ENCODE data around the gene NUDCD3. TPM values are rescaled to one million over a fixed set of nuclear protein-coding genes. Genes with fewer than 3 reads are reported as not detected.

NUDCD3 gene
- total and polyA plus RNA-seq, 7 experiments from 2014 or later, result 51.5 to 117 (median 84.4) TPM

DNA sequence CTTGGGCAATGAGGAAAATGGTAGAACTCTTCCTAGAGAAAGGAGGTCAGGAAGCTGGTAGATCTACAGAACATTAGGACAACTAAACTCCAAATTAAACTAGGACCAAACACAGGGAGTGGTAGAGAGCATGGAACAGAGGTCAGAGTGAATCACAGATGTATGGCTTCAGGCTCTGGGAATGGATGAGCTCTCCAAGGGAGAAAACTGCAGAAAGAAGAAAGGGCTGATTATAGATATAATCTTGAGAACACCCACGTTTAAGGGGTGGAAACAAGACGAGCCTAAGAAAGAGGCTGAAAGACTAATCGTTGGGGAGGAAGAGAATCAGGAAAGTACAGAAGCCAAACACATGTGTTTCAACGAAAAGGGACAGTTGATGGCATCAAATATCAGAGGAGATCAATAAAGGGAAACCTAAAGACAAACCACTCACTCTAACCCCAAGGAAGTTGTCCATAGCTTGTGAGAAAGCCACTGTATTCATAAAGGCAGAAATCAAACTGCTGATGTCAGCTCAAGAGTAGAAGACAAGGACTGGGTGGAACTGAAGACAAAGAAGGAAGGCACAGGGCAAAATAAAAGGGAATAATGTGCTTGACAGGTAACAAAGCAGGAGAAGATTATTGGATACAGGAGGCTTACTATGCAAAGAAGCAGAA is 41.4 kb downstream of the NUDCD3 start:
- CTCF ChIA-PET, result no interaction called here
- POLR2A ChIA-PET, result no interaction called here
- no peaks in the 10 kb centered on the region for H3K27me3 ChIP-seq (ENCODE audit: control insufficient read depth in 2 of 2, insufficient read depth in 2 of 2, low read length in 2 of 2)
- no peak overlapping the region for H3K27ac ChIP-seq (ENCODE audit: low read depth, low read length)
- peaks cover 0 to 66% (median 8%) of the 10 kb centered on the region in 3 experiments for H3K36me3 ChIP-seq (ENCODE audit: control insufficient read depth in 2 of 3, insufficient read depth in 3 of 3, low read length in 3 of 3)
- H3K4me3 Mint-ChIP-seq, result peak overlapping the region in 6 of 10 donors; percentile 3 to 61 (median 9)
- no peak overlapping the region for H3K4me3 ChIP-seq (ENCODE audit: low read length)
- H3K9me3 Mint-ChIP-seq, result peaks cover 0 to 8% (median 0%) of the 10 kb centered on the region in 11 donors
- DNase-seq (no peak), ATAC-seq (no peak)
- peaks cover 23 to 60% (median 54%) of the 10 kb centered on the region in 5 donors for H3K36me3 Mint-ChIP-seq
- H3K27me3 Mint-ChIP-seq, result no peaks in the 10 kb centered on the region
- peak overlapping the region in 7 of 9 donors; percentile 1 to 48 (median 22) for H3K27ac Mint-ChIP-seq
- intact Hi-C loops (cut with micrococcal nuclease), result no loop called here
- no peaks in the 10 kb centered on the region for H3K4me1 ChIP-seq (ENCODE audit: control insufficient read depth in 2 of 2, insufficient read depth in 2 of 2, low read length in 2 of 2)
- peaks cover 21 to 78% (median 69%) of the 10 kb centered on the region in 7 donors for H3K4me1 Mint-ChIP-seq
- no peaks in the 10 kb centered on the region for H3K9me3 ChIP-seq (ENCODE audit: control insufficient read depth in 2 of 3, low read length in 3 of 3)

DNA sequence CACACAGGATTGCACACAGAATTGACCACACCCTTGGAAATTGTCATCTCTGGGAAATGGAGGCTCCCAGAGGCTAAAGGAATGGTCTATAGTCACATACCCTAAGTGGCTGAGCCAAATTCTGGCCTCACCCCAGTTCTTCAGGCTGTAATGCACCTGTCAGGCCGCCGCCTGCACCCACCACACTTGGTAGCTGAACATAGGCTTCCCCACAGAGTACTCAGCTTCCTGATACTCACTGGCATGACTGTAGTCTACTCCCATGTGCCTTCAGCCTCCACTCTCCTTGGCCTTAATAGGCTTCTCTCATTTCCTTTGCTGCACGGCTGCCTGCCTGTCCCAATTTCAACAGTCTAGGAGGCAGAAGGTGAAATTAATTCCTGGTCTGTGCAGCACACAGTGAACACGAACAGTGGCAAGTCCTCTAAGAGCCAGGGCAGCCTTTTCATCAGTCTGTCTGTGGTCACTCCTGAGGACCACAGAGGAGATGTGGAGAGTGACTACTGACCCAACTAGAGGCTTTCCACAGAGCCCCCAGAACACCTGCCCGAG is 42.5 kb downstream of the NUDCD3 start:
- Histone ChIP-seq H3K27me3 (ENCODE audit: control insufficient read depth in 2 of 2, insufficient read depth in 2 of 2, low read length in 2 of 2) (no peaks in the 10 kb centered on the region), H3K9me3 (ENCODE audit: control insufficient read depth in 2 of 3, low read length in 3 of 3) (no peaks in the 10 kb centered on the region), H3K4me1 (ENCODE audit: control insufficient read depth in 2 of 2, insufficient read depth in 2 of 2, low read length in 2 of 2) (no peaks in the 10 kb centered on the region), H3K27ac (ENCODE audit: low read depth, low read length) (no peak overlapping the region), H3K36me3 (ENCODE audit: control insufficient read depth in 2 of 3, insufficient read depth in 3 of 3, low read length in 3 of 3) (peaks cover 0 to 73% (median 8%) of the 10 kb centered on the region in 3 experiments), H3K4me3 (ENCODE audit: low read length) (no peak overlapping the region)
- peaks cover 0 to 8% (median 0%) of the 10 kb centered on the region in 11 donors for H3K9me3 Mint-ChIP-seq
- intact Hi-C loops (cut with micrococcal nuclease), result no loop called here
- no peak for DNase-seq
- H3K36me3 Mint-ChIP-seq, result peaks cover 23 to 61% (median 53%) of the 10 kb centered on the region in 5 donors
- ChIA-PET CTCF (no interaction called here), POLR2A (no interaction called here)
- H3K27ac Mint-ChIP-seq, result peak overlapping the region in 1 of 9 donors; percentile 21
- no peaks in the 10 kb centered on the region for H3K27me3 Mint-ChIP-seq
- no peak overlapping the region for H3K4me3 Mint-ChIP-seq
- H3K4me1 Mint-ChIP-seq, result peaks cover 21 to 71% (median 65%) of the 10 kb centered on the region in 7 donors
- ATAC-seq, result no peak

DNA sequence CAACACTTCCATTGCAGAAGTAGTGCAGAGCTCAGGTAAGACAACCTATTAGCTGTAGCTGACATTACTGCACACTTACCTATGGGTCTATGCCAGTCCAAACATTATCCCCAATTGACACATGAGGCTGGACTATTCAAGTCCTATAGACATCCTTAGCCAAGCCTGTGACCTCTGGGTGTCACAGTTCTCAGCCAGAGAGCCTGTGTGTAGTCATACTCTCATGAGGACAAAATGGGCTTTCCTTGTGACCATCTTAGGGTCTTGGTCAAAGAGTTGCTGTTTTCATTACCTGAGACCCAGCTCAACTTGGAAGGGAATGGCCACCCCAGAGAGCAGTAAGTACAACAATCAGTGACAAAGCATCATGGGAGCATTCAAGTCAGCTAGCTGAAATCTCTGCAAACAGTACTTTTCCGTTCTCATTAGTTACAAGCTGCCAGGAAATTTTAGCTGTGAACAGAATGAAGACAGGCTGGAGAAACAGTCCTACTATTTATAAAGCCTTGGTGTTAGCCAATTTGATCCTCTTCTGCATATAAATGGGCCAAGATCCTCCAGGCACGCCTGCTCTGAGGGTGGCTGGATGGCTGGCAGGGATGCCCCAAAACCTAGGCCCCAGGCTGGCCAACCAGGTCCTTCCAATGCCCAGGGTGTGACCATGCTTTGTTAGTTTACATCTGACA is 44.3 kb downstream of the NUDCD3 start:
- no peak for DNase-seq
- H3K36me3 Mint-ChIP-seq, result peaks cover 23 to 59% (median 47%) of the 10 kb centered on the region in 5 donors
- peaks cover 15 to 78% (median 73%) of the 10 kb centered on the region in 7 donors for H3K4me1 Mint-ChIP-seq
- Histone ChIP-seq H3K36me3 (ENCODE audit: control insufficient read depth in 2 of 3, insufficient read depth in 3 of 3, low read length in 3 of 3) (peaks cover 0 to 57% (median 8%) of the 10 kb centered on the region in 3 experiments), H3K4me1 (ENCODE audit: control insufficient read depth in 2 of 2, insufficient read depth in 2 of 2, low read length in 2 of 2) (peaks cover 0 to 6% of the 10 kb centered on the region in 2 donors), H3K27ac (ENCODE audit: low read depth, low read length) (no peak overlapping the region), H3K9me3 (ENCODE audit: control insufficient read depth in 2 of 3, low read length in 3 of 3) (no peaks in the 10 kb centered on the region), H3K4me3 (ENCODE audit: low read length) (no peak overlapping the region), H3K27me3 (ENCODE audit: control insufficient read depth in 2 of 2, insufficient read depth in 2 of 2, low read length in 2 of 2) (no peaks in the 10 kb centered on the region)
- no peak for ATAC-seq
- intact Hi-C loops (cut with micrococcal nuclease), result no loop called here
- ChIA-PET POLR2A (no interaction called here), CTCF (no interaction called here)
- no peaks in the 10 kb centered on the region for H3K27me3 Mint-ChIP-seq
- H3K27ac Mint-ChIP-seq, result peak overlapping the region in 2 of 9 donors; percentile 36 to 46
- peaks cover 0 to 8% (median 0%) of the 10 kb centered on the region in 11 donors for H3K9me3 Mint-ChIP-seq
- H3K4me3 Mint-ChIP-seq, result no peak overlapping the region

DNA sequence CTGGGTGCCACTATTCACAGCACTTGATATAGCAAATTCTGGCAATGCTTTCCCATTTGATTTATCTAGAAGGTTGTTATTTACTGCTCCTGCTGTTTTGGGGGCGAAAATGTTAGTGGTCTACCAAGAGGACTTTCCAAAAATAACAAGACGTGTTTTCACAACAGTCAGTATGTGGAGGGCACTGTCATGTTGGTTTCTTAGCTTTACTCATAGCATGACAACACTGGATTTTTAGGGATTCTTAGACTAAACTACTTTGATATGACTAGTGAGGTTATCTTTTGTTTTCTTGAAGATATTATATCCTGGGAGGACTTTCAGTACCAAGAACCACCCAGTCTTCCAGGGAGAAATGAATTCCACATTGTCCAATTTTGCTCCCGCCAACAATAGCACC is 49.4 kb downstream of the NUDCD3 start:
- H3K27ac ChIP-seq (ENCODE audit: low read depth, low read length), result no peak overlapping the region
- CTCF ChIA-PET, result no interaction called here
- Mint-ChIP-seq H3K27me3 (no peaks in the 10 kb centered on the region), H3K4me3 (no peak overlapping the region), H3K27ac (peak overlapping the region in 5 of 9 donors; percentile 14 to 81 (median 44)), H3K36me3 (peaks cover 16 to 33% (median 26%) of the 10 kb centered on the region in 5 donors), H3K9me3 (peaks cover 0 to 8% (median 0%) of the 10 kb centered on the region in 11 donors), H3K4me1 (peaks cover 22 to 86% (median 77%) of the 10 kb centered on the region in 7 donors)
- H3K9me3 ChIP-seq (ENCODE audit: control insufficient read depth in 2 of 3, low read length in 3 of 3), result no peaks in the 10 kb centered on the region
- intact Hi-C loops (cut with micrococcal nuclease), result loop anchor here in 1 of 2 donors (2.0 kb wide), 1 partner anchor 16 kb away; no protein-coding TSS in a partner anchor
- peaks cover 0 to 28% (median 4%) of the 10 kb centered on the region in 3 experiments for H3K36me3 ChIP-seq (ENCODE audit: control insufficient read depth in 2 of 3, insufficient read depth in 3 of 3, low read length in 3 of 3)
- DNase-seq (no peak), ATAC-seq (no peak)
- POLR2A ChIA-PET, result interaction anchor here (1.1 kb wide), 1 partner anchor 50 kb away, joined by 4 read pairs; the partner anchor contains the start of gene NUDCD3
- no peak overlapping the region for H3K4me3 ChIP-seq (ENCODE audit: low read length)
- H3K4me1 ChIP-seq (ENCODE audit: control insufficient read depth in 2 of 2, insufficient read depth in 2 of 2, low read length in 2 of 2), result peaks cover 0 to 13% of the 10 kb centered on the region in 2 donors
- H3K27me3 ChIP-seq (ENCODE audit: control insufficient read depth in 2 of 2, insufficient read depth in 2 of 2, low read length in 2 of 2), result no peaks in the 10 kb centered on the region

DNA sequence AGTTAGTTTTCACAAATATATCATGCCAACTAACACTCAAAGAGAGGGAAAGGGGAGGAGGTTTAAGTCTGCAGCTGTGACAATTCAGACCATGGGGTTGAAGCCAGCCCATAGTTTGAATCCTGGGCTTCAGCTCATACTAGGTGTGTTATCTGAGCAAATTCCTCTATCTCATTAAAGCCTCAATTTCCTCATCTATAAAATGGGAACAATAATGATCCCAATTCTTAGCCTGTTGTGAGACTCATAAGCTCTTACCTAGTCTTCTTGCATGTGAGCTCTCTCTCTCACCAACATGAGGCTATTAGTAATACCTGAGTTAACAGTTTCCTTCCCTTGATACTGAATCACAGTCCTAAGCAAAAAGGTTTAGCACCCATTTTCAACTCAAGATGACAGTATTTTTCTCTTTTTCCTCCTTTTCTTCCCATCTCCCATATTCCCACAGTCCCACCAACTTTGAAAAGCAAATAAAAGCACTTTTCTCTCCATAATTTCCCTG is 49.8 kb downstream of the NUDCD3 start:
- intact Hi-C loops (cut with micrococcal nuclease), result loop anchor here in 1 of 2 donors (2.0 kb wide), 1 partner anchor 16 kb away; no protein-coding TSS in a partner anchor
- no peaks in the 10 kb centered on the region for H3K27me3 Mint-ChIP-seq
- H3K36me3 Mint-ChIP-seq, result peaks cover 15 to 28% (median 23%) of the 10 kb centered on the region in 5 donors
- Histone ChIP-seq H3K9me3 (ENCODE audit: control insufficient read depth in 2 of 3, low read length in 3 of 3) (no peaks in the 10 kb centered on the region), H3K27me3 (ENCODE audit: control insufficient read depth in 2 of 2, insufficient read depth in 2 of 2, low read length in 2 of 2) (no peaks in the 10 kb centered on the region), H3K36me3 (ENCODE audit: control insufficient read depth in 2 of 3, insufficient read depth in 3 of 3, low read length in 3 of 3) (peaks cover 0 to 23% (median 0%) of the 10 kb centered on the region in 3 experiments), H3K4me1 (ENCODE audit: control insufficient read depth in 2 of 2, insufficient read depth in 2 of 2, low read length in 2 of 2) (peaks cover 0 to 13% of the 10 kb centered on the region in 2 donors), H3K27ac (ENCODE audit: low read depth, low read length) (no peak overlapping the region), H3K4me3 (ENCODE audit: low read length) (no peak overlapping the region)
- POLR2A ChIA-PET, result interaction anchor here (1.1 kb wide), 1 partner anchor 50 kb away, joined by 4 read pairs; the partner anchor contains the start of gene NUDCD3
- ATAC-seq, result no peak
- peaks cover 25 to 87% (median 76%) of the 10 kb centered on the region in 7 donors for H3K4me1 Mint-ChIP-seq
- H3K4me3 Mint-ChIP-seq, result no peak overlapping the region
- peaks cover 0 to 8% (median 0%) of the 10 kb centered on the region in 11 donors for H3K9me3 Mint-ChIP-seq
- H3K27ac Mint-ChIP-seq, result peak overlapping the region in 5 of 9 donors; percentile 14 to 81 (median 44)
- CTCF ChIA-PET, result no interaction called here
- no peak for DNase-seq

DNA sequence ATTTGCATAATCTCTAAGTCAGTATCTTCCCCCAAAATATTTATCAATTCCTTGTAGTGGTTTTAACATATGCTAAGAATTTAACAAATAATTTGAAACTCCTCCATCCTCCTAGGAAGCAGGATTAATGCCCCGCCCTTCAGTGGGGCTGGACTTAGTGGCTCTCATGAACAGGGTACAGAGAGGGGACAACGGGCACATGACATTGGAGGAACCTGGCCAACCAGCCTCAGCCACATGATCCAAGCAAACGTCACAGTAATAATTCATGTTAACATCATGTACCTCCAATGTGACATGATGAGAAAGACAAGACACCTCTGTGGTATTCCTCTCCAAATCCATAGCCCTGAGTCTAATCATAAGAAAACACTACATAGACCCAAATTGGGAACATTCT is 50.5 kb downstream of the NUDCD3 start:
- Mint-ChIP-seq H3K4me3 (no peak overlapping the region), H3K9me3 (peaks cover 0 to 3% (median 0%) of the 10 kb centered on the region in 11 donors), H3K27ac (peak overlapping the region in 6 of 9 donors; percentile 0 to 81 (median 54)), H3K4me1 (peaks cover 31 to 86% (median 76%) of the 10 kb centered on the region in 7 donors), H3K36me3 (peaks cover 8 to 24% (median 18%) of the 10 kb centered on the region in 5 donors), H3K27me3 (no peaks in the 10 kb centered on the region)
- intact Hi-C loops (cut with micrococcal nuclease), result loop anchor here in 1 of 2 donors (2.0 kb wide), 1 partner anchor 17 kb away; no protein-coding TSS in a partner anchor
- Histone ChIP-seq H3K9me3 (ENCODE audit: control insufficient read depth in 2 of 3, low read length in 3 of 3) (no peaks in the 10 kb centered on the region), H3K4me1 (ENCODE audit: control insufficient read depth in 2 of 2, insufficient read depth in 2 of 2, low read length in 2 of 2) (peaks cover 0 to 13% of the 10 kb centered on the region in 2 donors), H3K27ac (ENCODE audit: low read depth, low read length) (no peak overlapping the region), H3K27me3 (ENCODE audit: control insufficient read depth in 2 of 2, insufficient read depth in 2 of 2, low read length in 2 of 2) (no peaks in the 10 kb centered on the region), H3K36me3 (ENCODE audit: control insufficient read depth in 2 of 3, insufficient read depth in 3 of 3, low read length in 3 of 3) (peaks cover 0 to 16% (median 0%) of the 10 kb centered on the region in 3 experiments), H3K4me3 (ENCODE audit: low read length) (no peak overlapping the region)
- ATAC-seq (no peak), DNase-seq (no peak)
- ChIA-PET POLR2A (interaction anchor here (0.7 kb wide), 1 partner anchor 50 kb away, joined by 3 read pairs; no protein-coding TSS in a partner anchor), CTCF (no interaction called here)

All from naive thymus-derived CD4-positive, alpha-beta T cell (primary cell).